Mesendoderm (in vitro differentiated cells): ENCODE data around the gene TMEM236.

Source experiments
- DNase-seq: peaks from one replicate; pipeline ENCODE4 v3.0.0; 2013
- H2AK5ac ChIP-seq: 2 replicates; pipeline ENCODE4 v1.6.1; 2013; ENCODE audit warnings: low read length, inconsistent platforms
- H2BK120ac ChIP-seq: 2 replicates; pipeline ENCODE4 v1.6.1; 2013; ENCODE audit warnings: low read depth, mild to moderate bottlenecking, low read length, moderate library complexity, mixed read lengths
- H2BK15ac ChIP-seq: replicated peaks from 2 replicates; pipeline ENCODE4 v1.6.1; 2013; ENCODE audit warnings: low read depth, mild to moderate bottlenecking, moderate library complexity
- H2BK5ac ChIP-seq: 2 replicates; pipeline ENCODE4 v1.6.1; 2013; ENCODE audit warnings: low read length, inconsistent platforms
- H3K18ac ChIP-seq: 2 replicates; pipeline ENCODE4 v1.6.1; 2013; ENCODE audit warnings: mild to moderate bottlenecking, low read length, mixed read lengths
- H3K23ac ChIP-seq: one replicate; pipeline ENCODE4 v1.6.1; 2013; ENCODE audit warnings: low read length
- H3K27ac ChIP-seq: 2 replicates; pipeline ENCODE4 v1.5.1; 2013; ENCODE audit warnings: low read depth, mild to moderate bottlenecking, inconsistent platforms, low read length, moderate library complexity
- H3K27me3 ChIP-seq: 2 replicates; pipeline ENCODE4 v1.6.1; 2013; ENCODE audit warnings: low read length, control low read depth, mild to moderate bottlenecking, inconsistent platforms; ENCODE audit not compliant: insufficient read depth, poor library complexity
- H3K36me3 ChIP-seq: 2 replicates; pipeline ENCODE4 v1.6.1; 2013; ENCODE audit warnings: low read length, inconsistent platforms; ENCODE audit not compliant: control insufficient read depth, insufficient read depth
- H3K4ac ChIP-seq: one replicate; pipeline ENCODE4 v1.6.1; 2013; ENCODE audit warnings: low read depth, mild to moderate bottlenecking, low read length, moderate library complexity
- H3K4me1 ChIP-seq: 2 replicates; pipeline ENCODE4 v1.6.1; 2013; ENCODE audit warnings: low read depth, low read length, inconsistent platforms; ENCODE audit not compliant: control insufficient read depth
- H3K4me2 ChIP-seq: 2 replicates; pipeline ENCODE4 v1.6.1; 2013; ENCODE audit warnings: low read length
- H3K4me3 ChIP-seq: 2 replicates; pipeline ENCODE4 v1.5.1; 2013; ENCODE audit warnings: mild to moderate bottlenecking, low read length
- H3K56ac ChIP-seq: one replicate; pipeline ENCODE4 v1.6.1; 2013; ENCODE audit warnings: low read length
- H3K79me1 ChIP-seq: 2 replicates; pipeline ENCODE4 v1.6.1; 2013; ENCODE audit warnings: low read length, inconsistent platforms
- H3K79me2 ChIP-seq: 2 replicates; pipeline ENCODE4 v1.6.1; 2013; ENCODE audit warnings: mild to moderate bottlenecking, low read length; ENCODE audit not compliant: control insufficient read depth, insufficient read depth
- H3K9ac ChIP-seq: 2 replicates; pipeline ENCODE4 v1.6.1; 2013; ENCODE audit warnings: low read length, inconsistent platforms
- H4K5ac ChIP-seq: one replicate; pipeline ENCODE4 v1.6.1; 2013; ENCODE audit warnings: low read length
- H4K8ac ChIP-seq: one replicate; pipeline ENCODE4 v1.6.1; 2013; ENCODE audit warnings: low read depth, mild to moderate bottlenecking, control low read depth, low read length, moderate library complexity
- WGBS: extraction: QIAGEN DNeasy Blood & Tissue Kit; methylation state at CpG from one replicate; pipeline ENCODE4 v1.1.7; 2013; ENCODE audit warnings: low lambda C conversion rate, missing lambda C conversion rate; ENCODE audit not compliant: insufficient coverage; ENCODE audit errors: extremely low coverage; 5-methylcytosine and 5-hydroxymethylcytosine counted together

TMEM236 gene

DNA sequence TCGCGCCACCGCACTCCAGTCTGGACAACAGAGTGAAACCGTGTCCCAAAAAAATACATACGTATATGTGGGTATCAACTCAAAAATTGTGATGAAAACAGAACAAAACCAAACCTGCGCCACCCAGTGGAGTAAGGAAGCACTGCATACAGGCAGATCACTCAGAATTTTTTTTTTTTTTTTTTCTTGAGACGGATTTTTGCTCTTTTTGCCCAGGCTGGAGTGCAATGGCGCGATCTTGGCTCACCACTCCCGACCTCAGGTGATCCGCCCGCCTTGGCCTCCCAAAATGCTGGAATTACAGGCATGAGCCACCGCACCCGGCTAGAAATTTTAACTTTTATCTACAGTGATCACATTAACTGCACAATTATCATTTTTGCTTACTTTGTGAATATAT lies 9.1 kb upstream of the TMEM236 start:
- H3K4ac ChIP-seq = no peak overlapping the region
- H2BK15ac ChIP-seq = no peak overlapping the region
- no peaks in the 10 kb centered on the region for H3K4me1 ChIP-seq
- no peaks in the 10 kb centered on the region for H3K27me3 ChIP-seq
- H3K4me3 ChIP-seq = no peak overlapping the region
- H4K8ac ChIP-seq = no peak overlapping the region
- WGBS = no CpG with 5 or more reads among the region's 14 CpGs
- no peak overlapping the region for H3K56ac ChIP-seq
- peak; percentile 39 for DNase-seq
- H3K9ac ChIP-seq = no peak overlapping the region
- no peaks in the 10 kb centered on the region for H3K79me1 ChIP-seq
- no peak overlapping the region for H3K27ac ChIP-seq
- no peaks in the 10 kb centered on the region for H3K36me3 ChIP-seq
- no peak overlapping the region for H3K23ac ChIP-seq
- H4K5ac ChIP-seq = no peak overlapping the region
- H3K4me2 ChIP-seq = no peak overlapping the region
- H3K18ac ChIP-seq = no peak overlapping the region
- no peak overlapping the region for H2BK5ac ChIP-seq
- no peaks in the 10 kb centered on the region for H3K79me2 ChIP-seq
- no peak overlapping the region for H2AK5ac ChIP-seq
- H2BK120ac ChIP-seq = no peak overlapping the region

DNA sequence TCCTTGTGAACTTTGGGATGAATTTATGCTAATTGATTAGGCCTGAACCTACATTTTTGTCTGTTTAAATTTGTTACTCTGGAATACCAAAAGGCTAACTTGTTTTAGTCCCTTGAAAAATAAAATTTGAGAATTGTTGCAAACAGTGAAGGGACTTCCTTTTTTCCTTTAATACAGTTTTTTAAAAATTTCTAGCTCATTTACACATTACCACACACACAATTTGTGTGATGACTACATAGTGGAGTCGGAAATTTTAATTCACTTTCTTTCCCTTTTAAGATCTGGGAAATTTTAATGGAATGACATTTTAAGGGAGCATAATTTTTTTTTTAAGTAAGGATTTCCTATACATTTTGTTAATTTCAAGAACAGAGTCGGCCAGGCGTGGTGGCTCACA lies 8.6 kb upstream of the TMEM236 start:
- WGBS = no CpG with 5 or more reads among the region's 3 CpGs
- no peaks in the 10 kb centered on the region for H3K79me2 ChIP-seq
- no peaks in the 10 kb centered on the region for H3K27me3 ChIP-seq
- H4K5ac ChIP-seq = no peak overlapping the region
- no peak overlapping the region for H3K56ac ChIP-seq
- no peaks in the 10 kb centered on the region for H3K36me3 ChIP-seq
- no peak for DNase-seq
- H3K4me1 ChIP-seq = no peaks in the 10 kb centered on the region
- H3K9ac ChIP-seq = no peak overlapping the region
- no peak overlapping the region for H3K4ac ChIP-seq
- H2BK15ac ChIP-seq = no peak overlapping the region
- H3K4me3 ChIP-seq = no peak overlapping the region
- no peak overlapping the region for H3K18ac ChIP-seq
- no peak overlapping the region for H3K4me2 ChIP-seq
- no peak overlapping the region for H2AK5ac ChIP-seq
- H3K79me1 ChIP-seq = no peaks in the 10 kb centered on the region
- H2BK5ac ChIP-seq = no peak overlapping the region
- H3K23ac ChIP-seq = no peak overlapping the region
- no peak overlapping the region for H3K27ac ChIP-seq
- no peak overlapping the region for H4K8ac ChIP-seq
- H2BK120ac ChIP-seq = no peak overlapping the region

DNA sequence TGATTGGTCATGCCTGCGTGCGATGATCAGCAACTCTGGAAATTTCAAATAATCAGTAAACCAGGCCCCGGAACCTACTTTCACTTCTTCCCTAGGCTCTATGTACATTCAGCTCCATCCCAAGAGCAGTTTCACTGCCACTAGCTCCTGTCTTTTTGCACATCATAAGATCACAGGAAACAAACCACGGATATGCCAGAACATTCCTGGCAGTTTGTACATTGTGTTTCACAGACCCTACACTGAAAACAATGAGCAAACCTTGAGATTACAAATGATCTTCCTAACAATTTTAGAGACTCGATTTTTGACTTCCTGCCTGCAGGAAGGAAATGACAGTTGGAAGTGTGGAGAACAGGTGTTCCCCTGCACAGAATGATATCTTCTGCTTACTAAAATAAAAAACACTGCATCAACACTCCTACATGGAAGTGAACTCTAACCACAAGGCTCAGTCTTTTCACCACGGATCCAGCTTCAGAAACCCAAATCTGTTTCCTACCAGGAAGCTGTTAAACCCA lies 7.6 kb upstream of the TMEM236 start:
- Histone ChIP-seq H3K4ac (no peak overlapping the region), H3K56ac (no peak overlapping the region), H3K36me3 (no peaks in the 10 kb centered on the region), H2AK5ac (no peak overlapping the region), H3K4me3 (no peak overlapping the region), H3K79me1 (no peaks in the 10 kb centered on the region), H3K79me2 (no peaks in the 10 kb centered on the region), H2BK15ac (no peak overlapping the region), H2BK120ac (no peak overlapping the region), H3K9ac (no peak overlapping the region), H3K27me3 (no peaks in the 10 kb centered on the region), H4K5ac (no peak overlapping the region), H3K4me1 (no peaks in the 10 kb centered on the region), H3K18ac (no peak overlapping the region), H2BK5ac (no peak overlapping the region), H4K8ac (no peak overlapping the region), H3K4me2 (no peak overlapping the region), H3K27ac (no peak overlapping the region), H3K23ac (no peak overlapping the region)
- WGBS = no CpG with 5 or more reads among the region's 6 CpGs
- DNase-seq = no peak

DNA sequence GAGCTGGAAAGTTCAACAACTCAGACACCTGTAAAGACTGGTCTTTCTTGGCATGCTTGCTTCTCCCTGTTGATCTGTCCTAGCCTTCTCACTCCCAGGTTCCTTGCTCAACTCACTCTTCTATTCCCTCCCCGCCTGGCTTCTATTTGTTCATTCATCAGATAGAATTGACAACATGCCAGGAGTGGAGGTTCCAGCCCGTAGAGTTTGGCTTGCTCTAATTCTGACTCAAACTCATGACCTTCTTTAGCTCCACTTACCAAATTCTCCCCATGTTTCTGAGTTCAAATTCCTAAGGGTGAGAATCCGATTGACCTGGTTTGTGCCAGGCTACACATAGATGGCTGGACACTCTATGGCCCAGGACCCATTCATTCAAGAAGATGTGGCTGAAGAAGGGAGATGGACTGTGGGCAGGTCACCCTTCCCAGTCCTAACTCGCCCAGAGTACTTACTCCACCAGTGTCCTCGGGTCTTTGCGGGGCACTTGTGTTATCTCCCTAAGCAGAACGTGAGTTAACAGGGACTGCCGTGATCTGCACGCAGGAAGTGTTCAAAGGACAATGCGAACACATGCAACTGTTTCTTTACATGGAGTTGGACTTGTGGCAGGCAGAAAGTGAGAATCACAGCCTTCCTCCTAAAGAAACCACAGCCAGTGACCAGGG lies 4.0 kb upstream of the TMEM236 start:
- Histone ChIP-seq H3K79me1 (no peaks in the 10 kb centered on the region), H3K27ac (no peak overlapping the region), H3K79me2 (no peaks in the 10 kb centered on the region), H3K4me1 (no peaks in the 10 kb centered on the region), H3K23ac (no peak overlapping the region), H4K5ac (no peak overlapping the region), H3K27me3 (no peaks in the 10 kb centered on the region), H3K9ac (no peak overlapping the region), H4K8ac (no peak overlapping the region), H2BK5ac (no peak overlapping the region), H3K4me2 (no peak overlapping the region), H3K4ac (no peak overlapping the region), H3K56ac (no peak overlapping the region), H2BK15ac (no peak overlapping the region), H3K4me3 (no peak overlapping the region), H2AK5ac (no peak overlapping the region), H3K36me3 (no peaks in the 10 kb centered on the region), H2BK120ac (no peak overlapping the region), H3K18ac (no peak overlapping the region)
- no peak for DNase-seq
- no CpG with 5 or more reads among the region's 10 CpGs for WGBS

DNA sequence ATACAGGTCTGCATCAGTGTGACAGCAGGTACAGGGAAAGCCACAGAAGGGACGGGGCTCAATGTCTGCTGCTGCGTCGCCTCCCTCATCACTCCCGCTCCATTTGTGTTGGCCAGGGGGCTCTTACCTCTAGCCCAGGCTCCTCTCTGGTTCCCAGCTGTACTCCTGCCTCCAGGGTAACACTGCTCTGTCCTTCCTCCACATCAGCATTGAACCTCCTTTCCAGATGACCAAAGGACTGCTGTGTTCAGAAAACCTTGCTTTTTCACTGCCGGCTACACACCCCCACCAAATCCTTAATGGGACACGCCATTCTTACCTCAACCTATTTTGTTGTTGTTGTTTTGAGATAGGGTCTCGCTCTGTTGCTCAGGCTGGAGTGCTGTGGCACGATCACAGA lies 2.1 kb upstream of the TMEM236 start:
- Histone ChIP-seq H3K27me3 (no peaks in the 10 kb centered on the region), H3K18ac (no peak overlapping the region), H2BK15ac (no peak overlapping the region), H4K5ac (no peak overlapping the region), H2BK5ac (no peak overlapping the region), H3K9ac (no peak overlapping the region), H3K36me3 (no peaks in the 10 kb centered on the region), H3K4me1 (no peaks in the 10 kb centered on the region), H3K4me3 (no peak overlapping the region), H3K27ac (no peak overlapping the region), H3K4me2 (no peak overlapping the region), H3K23ac (no peak overlapping the region), H3K4ac (no peak overlapping the region), H3K79me1 (no peaks in the 10 kb centered on the region), H3K56ac (no peak overlapping the region), H2BK120ac (no peak overlapping the region), H2AK5ac (no peak overlapping the region), H4K8ac (no peak overlapping the region), H3K79me2 (no peaks in the 10 kb centered on the region)
- WGBS = no CpG with 5 or more reads among the region's 8 CpGs
- DNase-seq = no peak
